Muscle of arm (tissue), 12 donors: ENCODE data around the gene GABRP. TPM values are rescaled to one million over a fixed set of nuclear protein-coding genes. Genes with fewer than 3 reads are reported as not detected.

Source experiments
- DNase-seq: peaks from one replicate; pipeline ENCODE4 v3.0.0-alpha.2; 2013
- polyA plus RNA-seq, 12 donors: library from polyadenylated mRNA; unstranded; fragments of 120-200 nt; gene quantifications; one replicate each; pipeline ENCODE4 v1.2.1, GENCODE V29; 2013; ENCODE audit not compliant: insufficient read length in 12 of 12

The GABRP gene
- polyA plus RNA-seq, 12 donors = 0.34 to 1.9 (median 0.92) TPM; not detected in 2

GRCh38 chr5:170860818-170861666 lies 77.5 kb downstream of the GABRP start:
- DNase-seq = no peak

GRCh38 chr5:170861667-170861916 lies 78.1 kb downstream of the GABRP start:
- DNase-seq = no peak

GRCh38 chr5:170861917-170862766 lies 78.6 kb downstream of the GABRP start, which contains the start of gene RANBP17:
Gene RANBP17 (plus strand): TSS chr5:170862018.
- DNase-seq = peak; percentile 57

- no peak for DNase-seq
These were observed 80.1 kb downstream of the GABRP start for GRCh38 chr5:170863646-170864045.

Other genes with a start within 250 kb of the GABRP start
- gene RANBP17, start 78.3 kb downstream of the GABRP start, polyA plus RNA-seq = 10 to 100 TPM in 4 of 12 donors, 1 to 10 TPM in 6, not detected in 2; 4.9 to 14.6 (median 9.3) TPM